ENCODE data around the gene RUFY2. TPM values are rescaled to one million over a fixed set of nuclear protein-coding genes. Genes with fewer than 3 reads are reported as not detected.
"Not testable (repeated sequence)": the region's sequence is repeated elsewhere in the genome, so short reads cannot be mapped to it uniquely, and the experiment has no call there.

Gene RUFY2
- polyA plus RNA-seq, 3 donors, result 23.8 to 35.9 (median 30.5) TPM

- DNase-seq (ENCODE audit: extremely low read depth in 1 of 11, low read depth in 9 of 11, low spot score in 4 of 11), result peak in 10 of 11 donors; percentile 69 to 88 (median 78)
These were observed 74.6 kb downstream of the RUFY2 start, which contains the start of gene PBLD for GRCh38 chr10:68332259-68333057. PBLD (minus strand) TSS chr10:68332928; CDS start chr10:68306844, 26,084 bp downstream.

- DNase-seq (ENCODE audit: extremely low read depth in 1 of 11, low read depth in 9 of 11, low spot score in 4 of 11), result peak; percentile 97 to 99 (median 98)
These were observed 75.4 kb downstream of the RUFY2 start, which contains the start of gene HNRNPH3 for GRCh38 chr10:68331455-68332258. HNRNPH3 (plus strand) TSS chr10:68332064; CDS start chr10:68337222, 5,158 bp downstream.

- DNase-seq (ENCODE audit: extremely low read depth in 1 of 11, low read depth in 9 of 11, low spot score in 4 of 11), result no peak
These were observed 76.1 kb downstream of the RUFY2 start for GRCh38 chr10:68330852-68331454.

GRCh38 chr10:68329506-68329861 is 77.6 kb downstream of the RUFY2 start:
- no peak for DNase-seq (ENCODE audit: extremely low read depth in 1 of 11, low read depth in 9 of 11, low spot score in 4 of 11)

GRCh38 chr10:68327889-68328786 is 78.9 kb downstream of the RUFY2 start:
- no peak for DNase-seq (ENCODE audit: extremely low read depth in 1 of 11, low read depth in 9 of 11, low spot score in 4 of 11)

- not testable (repeated sequence) for DNase-seq (ENCODE audit: extremely low read depth in 1 of 11, low read depth in 9 of 11, low spot score in 4 of 11)
These were observed 82.7 kb downstream of the RUFY2 start for GRCh38 chr10:68324396-68324795.

- DNase-seq (ENCODE audit: extremely low read depth in 1 of 11, low read depth in 9 of 11, low spot score in 4 of 11), result no peak
These were observed 88.6 kb downstream of the RUFY2 start for GRCh38 chr10:68318331-68319059.

GRCh38 chr10:68315582-68315981 is 91.5 kb downstream of the RUFY2 start:
- DNase-seq (ENCODE audit: extremely low read depth in 1 of 11, low read depth in 9 of 11, low spot score in 4 of 11), result no peak

GRCh38 chr10:68314930-68315329 is 92.1 kb downstream of the RUFY2 start:
- not testable (repeated sequence) for DNase-seq (ENCODE audit: extremely low read depth in 1 of 11, low read depth in 9 of 11, low spot score in 4 of 11)

GRCh38 chr10:68310531-68310930 is 96.5 kb downstream of the RUFY2 start:
- DNase-seq (ENCODE audit: extremely low read depth in 1 of 11, low read depth in 9 of 11, low spot score in 4 of 11), result no peak

- DNase-seq (ENCODE audit: extremely low read depth in 1 of 11, low read depth in 9 of 11, low spot score in 4 of 11), result no peak
These were observed 101.2 kb downstream of the RUFY2 start for GRCh38 chr10:68305854-68306253.

GRCh38 chr10:68303849-68304412 is 103.1 kb downstream of the RUFY2 start:
- no peak for DNase-seq (ENCODE audit: extremely low read depth in 1 of 11, low read depth in 9 of 11, low spot score in 4 of 11)

GRCh38 chr10:68302871-68303270 is 104.2 kb downstream of the RUFY2 start:
- no peak for DNase-seq (ENCODE audit: extremely low read depth in 1 of 11, low read depth in 9 of 11, low spot score in 4 of 11)

- no peak for DNase-seq (ENCODE audit: extremely low read depth in 1 of 11, low read depth in 9 of 11, low spot score in 4 of 11)
These were observed 104.6 kb downstream of the RUFY2 start for GRCh38 chr10:68302503-68302823.

GRCh38 chr10:68301790-68302502 is 105.1 kb downstream of the RUFY2 start:
- peak in 5 of 11 donors; percentile 21 to 46 (median 30) for DNase-seq (ENCODE audit: extremely low read depth in 1 of 11, low read depth in 9 of 11, low spot score in 4 of 11)

- DNase-seq (ENCODE audit: extremely low read depth in 1 of 11, low read depth in 9 of 11, low spot score in 4 of 11), result no peak
These were observed 105.8 kb downstream of the RUFY2 start for GRCh38 chr10:68301301-68301700.

Measured in renal cortex interstitium (tissue), 11 donors.